HG02885 (cell line): ENCODE results near the gene PPP1R15A.
"Not testable (repeated sequence)": the region's sequence is repeated elsewhere in the genome, so short reads cannot be mapped to it uniquely, and the experiment has no call there.

Source experiments
- ATAC-seq: cut with Tn5 transposase; IDR thresholded peaks from one replicate; pipeline ENCODE4 v1.9.1; 2021; ENCODE audit warnings: mild to moderate bottlenecking; ENCODE audit not compliant: unreplicated experiment, poor library complexity

The PPP1R15A gene

GRCh38 chr19:48910803-48911202 lies 38.6 kb downstream of the PPP1R15A start:
- no peak for ATAC-seq

- no peak for ATAC-seq
These were observed 41.1 kb downstream of the PPP1R15A start for GRCh38 chr19:48913114-48913889.

GRCh38 chr19:48914181-48914580 lies 42.0 kb downstream of the PPP1R15A start:
- no peak for ATAC-seq

GRCh38 chr19:48915757-48916156 lies 43.5 kb downstream of the PPP1R15A start:
- ATAC-seq: no peak

- no peak for ATAC-seq
These were observed 45.9 kb downstream of the PPP1R15A start for GRCh38 chr19:48918071-48918470.

GRCh38 chr19:48918801-48919247 lies 46.6 kb downstream of the PPP1R15A start:
- no peak for ATAC-seq

GRCh38 chr19:48919271-48919670 lies 47.0 kb downstream of the PPP1R15A start:
- not testable (repeated sequence) for ATAC-seq

- ATAC-seq: no peak
These were observed 48.7 kb downstream of the PPP1R15A start for GRCh38 chr19:48920949-48921348.

GRCh38 chr19:48921721-48922500 lies 49.7 kb downstream of the PPP1R15A start:
- no peak for ATAC-seq

- no peak for ATAC-seq
These were observed 50.6 kb downstream of the PPP1R15A start for GRCh38 chr19:48922548-48923490.

- no peak for ATAC-seq
These were observed 53.1 kb downstream of the PPP1R15A start for GRCh38 chr19:48925240-48925843.
